IMR-90 (cell line): Measurements from ENCODE around the gene NUP62CL. TPM values are rescaled to one million over a fixed set of nuclear protein-coding genes. Genes with fewer than 3 reads are reported as not detected.

Source experiments
- ATAC-seq: fragments of 200-7000 bp; cut with Tn5 transposase; 2 replicates; pipeline ENCODE4 v1.9.1; 2020; ENCODE audit warnings: low read depth, mild to moderate bottlenecking, moderate library complexity
- BruUV-seq: library from RNA; stranded (reverse); fragments of 400-500 nt; replicated peaks from 2 replicates; lab custom pipeline; 2021; lab: Mats Ljungman, UMichigan
- CTCF ChIA-PET: fragments of 300-600 bp; formaldehyde crosslinking; extraction: SDS; loops from one replicate; lab custom pipeline; 2021; ENCODE audit warnings: antibody characterized with exemption; lab: Yijun Ruan, JAX
- POLR2A ChIA-PET: fragments of 300-600 bp; sonication (Branson Sonifier 250); formaldehyde crosslinking; loops from one replicate; lab custom pipeline; 2022; ENCODE audit warnings: antibody characterized with exemption; ENCODE audit not compliant: unreplicated experiment; lab: Charles Lee
- DNase-seq: peaks from one replicate; pipeline ENCODE4 v3.0.0; 2013
- H2AFZ ChIP-seq: replicated peaks from 2 replicates; pipeline ENCODE3; 2013; ENCODE audit warnings: low read length, mild to moderate bottlenecking; ENCODE audit not compliant: poor library complexity
- H2AK5ac ChIP-seq: 2 replicates; pipeline ENCODE4 v1.6.1; 2013; ENCODE audit warnings: low read depth, low read length, inconsistent platforms
- H2AK9ac ChIP-seq: replicated peaks from 2 replicates; pipeline ENCODE3; 2013; ENCODE audit warnings: mild to moderate bottlenecking, low read depth, low read length, moderate library complexity; ENCODE audit not compliant: poor library complexity
- H2BK120ac ChIP-seq: 2 replicates; pipeline ENCODE4 v1.6.1; 2013; ENCODE audit warnings: low read depth, low read length, inconsistent platforms
- H2BK15ac ChIP-seq: 3 replicates; pipeline ENCODE4 v1.6.1; 2013; ENCODE audit warnings: low read depth, low read length, inconsistent platforms
- H2BK20ac ChIP-seq: 2 replicates; pipeline ENCODE4 v1.6.1; 2013; ENCODE audit warnings: low read depth, mild to moderate bottlenecking, inconsistent platforms, low read length, moderate library complexity
- H2BK5ac ChIP-seq: 2 replicates; pipeline ENCODE4 v1.6.1; 2013; ENCODE audit warnings: mild to moderate bottlenecking, low read depth, low read length, inconsistent platforms; ENCODE audit not compliant: poor library complexity, severe bottlenecking
- H3K14ac ChIP-seq: replicated peaks from 2 replicates; pipeline ENCODE4 v1.6.1; 2013; ENCODE audit warnings: low read depth, low read length, inconsistent platforms
- H3K18ac ChIP-seq: 2 replicates; pipeline ENCODE4 v1.6.1; 2013; ENCODE audit warnings: low read depth, low read length, control low read depth
- H3K23ac ChIP-seq: 2 replicates; pipeline ENCODE4 v1.6.1; 2013; ENCODE audit warnings: low read depth, low read length, inconsistent platforms
- H3K27ac ChIP-seq: 2 replicates; pipeline ENCODE4 v1.5.1; 2013; ENCODE audit warnings: mild to moderate bottlenecking, control low read depth, low read length; ENCODE audit not compliant: insufficient read depth
- H3K27me3 ChIP-seq: 2 replicates; pipeline ENCODE4 v1.6.1; 2013; ENCODE audit warnings: low read length; ENCODE audit not compliant: control insufficient read depth, insufficient read depth
- H3K36me3 ChIP-seq: 2 replicates; pipeline ENCODE4 v1.6.1; 2013; ENCODE audit warnings: low read length, mixed read lengths; ENCODE audit not compliant: control insufficient read depth, insufficient read depth
- H3K4ac ChIP-seq: 2 replicates; pipeline ENCODE4 v1.6.1; 2013; ENCODE audit warnings: low read depth, low read length, inconsistent platforms
- H3K4me1 ChIP-seq: 2 replicates; pipeline ENCODE4 v1.6.1; 2013; ENCODE audit warnings: low read length, mixed read lengths; ENCODE audit not compliant: control insufficient read depth, insufficient read depth
- H3K4me2 ChIP-seq: 2 replicates; pipeline ENCODE4 v1.6.1; 2013; ENCODE audit warnings: low read depth, mild to moderate bottlenecking, control low read depth, low read length, moderate library complexity
- H3K4me3 ChIP-seq: 2 replicates; pipeline ENCODE4 v1.5.1; 2013; ENCODE audit warnings: low read depth, mild to moderate bottlenecking, control low read depth, low read length, moderate library complexity; ENCODE audit not compliant: insufficient read depth
- H3K56ac ChIP-seq: 2 replicates; pipeline ENCODE4 v1.6.1; 2013; ENCODE audit warnings: low read length, inconsistent platforms; ENCODE audit not compliant: insufficient read depth; ENCODE audit errors: extremely low read depth
- H3K79me1 ChIP-seq, 2 experiments: 2 replicates each; pipeline ENCODE4 v1.6.1; 2013; ENCODE audit warnings: low read length in 2 of 2, inconsistent platforms in 1 of 2, low read depth in 1 of 2
- H3K9ac ChIP-seq: 2 replicates; pipeline ENCODE4 v1.6.1; 2013; ENCODE audit warnings: low read depth, low read length, control low read depth
- H3K9me1 ChIP-seq: 2 replicates; pipeline ENCODE4 v1.6.1; 2013; ENCODE audit warnings: low read length, inconsistent platforms; ENCODE audit not compliant: insufficient read depth
- H3K9me3 ChIP-seq: 2 replicates; pipeline ENCODE4 v1.6.1; 2013; ENCODE audit warnings: low read length; ENCODE audit not compliant: control insufficient read depth, insufficient read depth
- H4K20me1 ChIP-seq: 2 replicates; pipeline ENCODE4 v1.6.1; 2013; ENCODE audit warnings: low read length, inconsistent platforms; ENCODE audit not compliant: insufficient read depth
- H4K5ac ChIP-seq: 2 replicates; pipeline ENCODE4 v1.6.1; 2013; ENCODE audit warnings: mild to moderate bottlenecking, low read depth, low read length, control low read depth
- H4K8ac ChIP-seq, 2 experiments: 2 replicates each; pipeline ENCODE4 v1.6.1; 2013; ENCODE audit warnings: low read depth in 2 of 2, low read length in 2 of 2, control low read depth in 1 of 2, inconsistent platforms in 1 of 2
- H4K91ac ChIP-seq: 2 replicates; pipeline ENCODE4 v1.6.1; 2013; ENCODE audit warnings: low read depth, low read length, inconsistent platforms; ENCODE audit not compliant: insufficient read depth
- BHLHE40 ChIP-seq: fragments of 150-350 bp; IDR thresholded peaks from 2 replicates; pipeline ENCODE4 v1.6.1; 2016; ENCODE audit warnings: mild to moderate bottlenecking, low read depth, low read length
- CEBPB ChIP-seq: IDR thresholded peaks from 2 replicates; pipeline ENCODE4 v1.6.1; 2012; ENCODE audit warnings: low read depth, low read length, improper control_type of control experiment
- CHD1 ChIP-seq: IDR thresholded peaks from 2 replicates; pipeline ENCODE4 v1.6.1; 2012; ENCODE audit warnings: low read depth, low read length, improper control_type of control experiment
- FOS ChIP-seq: fragments of 150-350 bp; IDR thresholded peaks from 2 replicates; pipeline ENCODE4 v1.6.1; 2016; ENCODE audit warnings: low read depth, low read length
- MAFK ChIP-seq: IDR thresholded peaks from 2 replicates; pipeline ENCODE4 v1.6.1; 2012; ENCODE audit warnings: low read depth, low read length, improper control_type of control experiment
- MAZ ChIP-seq: IDR thresholded peaks from 2 replicates; pipeline ENCODE4 v1.6.1; 2012; ENCODE audit warnings: low read depth, mild to moderate bottlenecking, low read length, improper control_type of control experiment, moderate library complexity, borderline replicate concordance
- MXI1 ChIP-seq: IDR thresholded peaks from 2 replicates; pipeline ENCODE4 v1.6.1; 2012; ENCODE audit warnings: low read depth, mild to moderate bottlenecking, low read length, moderate library complexity, borderline replicate concordance
- NFE2L2 ChIP-seq: fragments of 150-350 bp; IDR thresholded peaks from 2 replicates; pipeline ENCODE4 v1.6.1; 2016; ENCODE audit warnings: low read depth, mild to moderate bottlenecking, low read length
- POLR2A ChIP-seq: IDR thresholded peaks from 2 replicates; pipeline ENCODE4 v1.6.1; 2012; ENCODE audit warnings: mild to moderate bottlenecking, low read depth, low read length
- RAD21 ChIP-seq: IDR thresholded peaks from 2 replicates; pipeline ENCODE4 v1.6.1; 2012; ENCODE audit warnings: low read length, improper control_type of control experiment
- RCOR1 ChIP-seq: IDR thresholded peaks from 2 replicates; pipeline ENCODE4 v1.6.1; 2012; ENCODE audit warnings: mild to moderate bottlenecking, low read length, improper control_type of control experiment; ENCODE audit not compliant: insufficient replicate concordance
- RFX5 ChIP-seq: IDR thresholded peaks from 2 replicates; pipeline ENCODE4 v1.8.0; 2012; ENCODE audit warnings: low read depth, mild to moderate bottlenecking, low read length, moderate library complexity
- SMC3 ChIP-seq: fragments of 150-350 bp; IDR thresholded peaks from 2 replicates; pipeline ENCODE4 v1.6.1; 2016; ENCODE audit warnings: low read depth, mild to moderate bottlenecking, antibody characterized with exemption, low read length, moderate library complexity
- WGBS, 2 experiments: methylation state at CpG; one replicate each; pipeline versions ENCODE4 v1.1.5 to v1.1.7; 2013; ENCODE audit warnings: missing lambda C conversion rate in 2 of 2; ENCODE audit not compliant: insufficient read length in 1 of 2; ENCODE audit errors: extremely low coverage in 2 of 2; 5-methylcytosine and 5-hydroxymethylcytosine counted together
- dilution Hi-C: fragments of 300-500 bp; cut with HindIII; formaldehyde crosslinking; loops from one replicate; pipeline ENCODE4 v1.14.3; 2018; ENCODE audit warnings: low sequenced_read_pairs; ENCODE audit not compliant: unreplicated experiment
- in situ Hi-C: fragments of 300-500 bp; cut with MboI; formaldehyde crosslinking; loops from 3 replicates; pipeline ENCODE4 v1.14.3; 2019; ENCODE audit warnings: low sequenced_read_pairs, inconsistent platforms, mixed read lengths
- intact Hi-C: fragments of 100-400 bp; cut with micrococcal nuclease; formaldehyde crosslinking; loops from 2 replicates; pipeline ENCODE4 v1.10.0; 2022
- polyA plus RNA-seq, 3 experiments: library from polyadenylated mRNA; depleted of rRNA; stranded (reverse); fragments of >200 nt; gene quantifications; 2 replicates each; pipeline ENCODE4 v1.2.3, GENCODE V29; 2012; ENCODE audit warnings: low replicate concordance in 1 of 3
- total RNA-seq: library from RNA; depleted of rRNA; stranded (reverse); fragments of >200 nt; gene quantifications from 2 replicates; pipeline ENCODE4 v1.2.3, GENCODE V29; 2012
- TF ChIP-seq, protein P1 (sequence below): fragments of 150-350 bp; IDR thresholded peaks from 2 replicates; pipeline ENCODE4 v1.6.1; 2016; ENCODE audit warnings: low read depth, mild to moderate bottlenecking, low read length, moderate library complexity, borderline replicate concordance
- TF ChIP-seq, protein P2 (sequence below): fragments of 150-350 bp; IDR thresholded peaks from 2 replicates; pipeline ENCODE4 v1.6.1; 2017; ENCODE audit warnings: mild to moderate bottlenecking, antibody characterized with exemption, low read length, low read depth
- TF ChIP-seq, protein P3 (sequence below): conservative IDR thresholded peaks from 2 replicates; pipeline ENCODE4 v1.5.1; 2012; ENCODE audit warnings: mild to moderate bottlenecking, low read depth, low read length, improper control_type of control experiment

The NUP62CL gene
- total and polyA plus RNA-seq, 2 of the 4 experiments (the other 2 are of a cell fraction): not detected

DNA sequence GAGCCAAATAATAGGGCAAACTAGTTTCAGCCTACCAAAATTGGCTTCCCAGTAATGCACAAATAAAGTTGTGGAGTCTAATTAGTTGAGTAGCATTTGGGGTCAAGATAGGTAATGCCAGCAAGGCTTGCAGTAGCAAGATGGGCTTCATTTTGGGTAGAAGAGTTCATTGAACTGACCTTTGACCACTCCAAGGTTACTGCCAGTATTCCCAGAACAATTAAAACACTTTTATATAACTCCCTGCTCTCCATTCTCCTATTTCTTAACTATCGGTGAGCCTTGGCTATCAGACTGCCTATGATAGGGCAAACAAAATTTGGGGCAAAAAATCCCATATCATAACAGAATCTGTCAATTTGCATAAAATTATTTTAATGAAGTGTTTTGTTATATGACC is 7.2 kb upstream of the NUP62CL start:
- Histone ChIP-seq H3K4me3 (no peak overlapping the region), H2BK15ac (no peak overlapping the region), H4K20me1 (no peaks in the 10 kb centered on the region), H2BK120ac (no peak overlapping the region), H3K4ac (no peak overlapping the region), H2BK20ac (no peak overlapping the region), H3K27ac (no peak overlapping the region), H2AFZ (no peak overlapping the region), H3K27me3 (no peaks in the 10 kb centered on the region; the same call in 1 of the 2 replicates), H3K18ac (no peak overlapping the region), H4K91ac (no peak overlapping the region), H4K8ac (no peak overlapping the region), H2BK5ac (no peak overlapping the region), H3K9me1 (no peaks in the 10 kb centered on the region), H2AK5ac (no peak overlapping the region), H4K5ac (no peak overlapping the region), H3K36me3 (no peaks in the 10 kb centered on the region), H3K4me2 (no peak overlapping the region), H3K4me1 (no peaks in the 10 kb centered on the region), H3K9me3 (no peaks in the 10 kb centered on the region), H3K23ac (no peak overlapping the region), H3K14ac (no peak overlapping the region), H2AK9ac (no peak overlapping the region), H3K79me1 (no peaks in the 10 kb centered on the region), H3K9ac (no peak overlapping the region), H3K56ac (no peak overlapping the region)
- in situ Hi-C loops: no loop called here
- ATAC-seq (no peak), DNase-seq (no peak)
- TF ChIP-seq, protein P1, sequence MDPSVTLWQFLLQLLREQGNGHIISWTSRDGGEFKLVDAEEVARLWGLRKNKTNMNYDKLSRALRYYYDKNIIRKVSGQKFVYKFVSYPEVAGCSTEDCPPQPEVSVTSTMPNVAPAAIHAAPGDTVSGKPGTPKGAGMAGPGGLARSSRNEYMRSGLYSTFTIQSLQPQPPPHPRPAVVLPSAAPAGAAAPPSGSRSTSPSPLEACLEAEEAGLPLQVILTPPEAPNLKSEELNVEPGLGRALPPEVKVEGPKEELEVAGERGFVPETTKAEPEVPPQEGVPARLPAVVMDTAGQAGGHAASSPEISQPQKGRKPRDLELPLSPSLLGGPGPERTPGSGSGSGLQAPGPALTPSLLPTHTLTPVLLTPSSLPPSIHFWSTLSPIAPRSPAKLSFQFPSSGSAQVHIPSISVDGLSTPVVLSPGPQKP: no peak
- TF ChIP-seq, protein P2, sequence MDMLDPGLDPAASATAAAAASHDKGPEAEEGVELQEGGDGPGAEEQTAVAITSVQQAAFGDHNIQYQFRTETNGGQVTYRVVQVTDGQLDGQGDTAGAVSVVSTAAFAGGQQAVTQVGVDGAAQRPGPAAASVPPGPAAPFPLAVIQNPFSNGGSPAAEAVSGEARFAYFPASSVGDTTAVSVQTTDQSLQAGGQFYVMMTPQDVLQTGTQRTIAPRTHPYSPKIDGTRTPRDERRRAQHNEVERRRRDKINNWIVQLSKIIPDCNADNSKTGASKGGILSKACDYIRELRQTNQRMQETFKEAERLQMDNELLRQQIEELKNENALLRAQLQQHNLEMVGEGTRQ: no peak
- TF ChIP-seq CEBPB (no peak), BHLHE40 (no peak), MAFK (no peak), POLR2A (no peak), MAZ (no peak), NFE2L2 (no peak), MXI1 (no peak), FOS (no peak), RCOR1 (no peak), SMC3 (no peak), RFX5 (no peak), RAD21 (no peak), CHD1 (no peak)
- TF ChIP-seq, protein P3, sequence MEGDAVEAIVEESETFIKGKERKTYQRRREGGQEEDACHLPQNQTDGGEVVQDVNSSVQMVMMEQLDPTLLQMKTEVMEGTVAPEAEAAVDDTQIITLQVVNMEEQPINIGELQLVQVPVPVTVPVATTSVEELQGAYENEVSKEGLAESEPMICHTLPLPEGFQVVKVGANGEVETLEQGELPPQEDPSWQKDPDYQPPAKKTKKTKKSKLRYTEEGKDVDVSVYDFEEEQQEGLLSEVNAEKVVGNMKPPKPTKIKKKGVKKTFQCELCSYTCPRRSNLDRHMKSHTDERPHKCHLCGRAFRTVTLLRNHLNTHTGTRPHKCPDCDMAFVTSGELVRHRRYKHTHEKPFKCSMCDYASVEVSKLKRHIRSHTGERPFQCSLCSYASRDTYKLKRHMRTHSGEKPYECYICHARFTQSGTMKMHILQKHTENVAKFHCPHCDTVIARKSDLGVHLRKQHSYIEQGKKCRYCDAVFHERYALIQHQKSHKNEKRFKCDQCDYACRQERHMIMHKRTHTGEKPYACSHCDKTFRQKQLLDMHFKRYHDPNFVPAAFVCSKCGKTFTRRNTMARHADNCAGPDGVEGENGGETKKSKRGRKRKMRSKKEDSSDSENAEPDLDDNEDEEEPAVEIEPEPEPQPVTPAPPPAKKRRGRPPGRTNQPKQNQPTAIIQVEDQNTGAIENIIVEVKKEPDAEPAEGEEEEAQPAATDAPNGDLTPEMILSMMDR: no peak
- dilution Hi-C loops: no loop called here
- ChIA-PET POLR2A (no interaction called here), CTCF (no interaction called here)
- no CpG with 5 or more reads among the region's 1 CpG for WGBS, 2 experiments
- intact Hi-C loops: no loop called here
- BruUV-seq: no TSS peak
